GM20431 (cell line): ENCODE measurements around the gene SOD2.
"Not testable (repeated sequence)": the region's sequence is repeated elsewhere in the genome, so short reads cannot be mapped to it uniquely, and the experiment has no call there.

ENCODE experiments used
- in situ Hi-C: fragments of 300-500 bp; cut with MseI, MboI; formaldehyde crosslinking; loops from one replicate; pipeline ENCODE4 v1.15.0; 2020; ENCODE audit warnings: low sequenced_read_pairs; ENCODE audit not compliant: unreplicated experiment

The SOD2 gene

GRCh38 chr6:159716247-159717096, 23.4 kb upstream of the SOD2 start:
- in situ Hi-C loops: no loop called here

GRCh38 chr6:159715605-159716004, 22.6 kb upstream of the SOD2 start:
- in situ Hi-C loops: no loop called here

- in situ Hi-C loops: no loop called here
These were observed 22.1 kb upstream of the SOD2 start for GRCh38 chr6:159715166-159715565.

GRCh38 chr6:159714404-159714803, 21.4 kb upstream of the SOD2 start:
- in situ Hi-C loops: no loop called here

GRCh38 chr6:159713984-159714383, 20.9 kb upstream of the SOD2 start:
- in situ Hi-C loops: no loop called here

GRCh38 chr6:159712389-159712788, 19.3 kb upstream of the SOD2 start:
- in situ Hi-C loops: not testable (repeated sequence)

GRCh38 chr6:159710603-159711002, 17.6 kb upstream of the SOD2 start:
- in situ Hi-C loops: not testable (repeated sequence)

GRCh38 chr6:159701413-159701999, 8.5 kb upstream of the SOD2 start:
- in situ Hi-C loops: no loop called here

- in situ Hi-C loops: no loop called here
These were observed 7.9 kb upstream of the SOD2 start for GRCh38 chr6:159700970-159701369.

GRCh38 chr6:159695984-159696383, 2.9 kb upstream of the SOD2 start:
- in situ Hi-C loops: loop anchor here (25.0 kb wide), 1 partner anchor 241 kb away; no protein-coding TSS in a partner anchor

- in situ Hi-C loops: loop anchor here (25.0 kb wide), 1 partner anchor 243 kb away; no protein-coding TSS in a partner anchor
These were observed 979 bp upstream of the SOD2 start for GRCh38 chr6:159693894-159694545.

GRCh38 chr6:159692303-159693127, 526 bp downstream of the SOD2 start:
- in situ Hi-C loops: loop anchor here (25.0 kb wide), 1 partner anchor 245 kb away; no protein-coding TSS in a partner anchor

GRCh38 chr6:159691963-159692287, 1.1 kb downstream of the SOD2 start:
- in situ Hi-C loops: loop anchor here (25.0 kb wide), 1 partner anchor 245 kb away; no protein-coding TSS in a partner anchor

- in situ Hi-C loops: loop anchor here (25.0 kb wide), 1 partner anchor 246 kb away; no protein-coding TSS in a partner anchor
These were observed 1.7 kb downstream of the SOD2 start for GRCh38 chr6:159691133-159691962.

- in situ Hi-C loops: loop anchor here (25.0 kb wide), 1 partner anchor 247 kb away; no protein-coding TSS in a partner anchor
These were observed 2.9 kb downstream of the SOD2 start for GRCh38 chr6:159690135-159690534.

GRCh38 chr6:159689001-159689400, 4.0 kb downstream of the SOD2 start:
- in situ Hi-C loops: loop anchor here (25.0 kb wide), 1 partner anchor 248 kb away; no protein-coding TSS in a partner anchor

GRCh38 chr6:159688266-159688905, 4.7 kb downstream of the SOD2 start:
- in situ Hi-C loops: loop anchor here (25.0 kb wide), 1 partner anchor 249 kb away; no protein-coding TSS in a partner anchor

- in situ Hi-C loops: loop anchor here (25.0 kb wide), 1 partner anchor 250 kb away; no protein-coding TSS in a partner anchor
These were observed 5.7 kb downstream of the SOD2 start for GRCh38 chr6:159687341-159687740.
